Forelimb muscle (tissue), 1 donor: ENCODE data around the gene ZSCAN18. TPM values are rescaled to one million over a fixed set of nuclear protein-coding genes. Genes with fewer than 3 reads are reported as not detected.
A peak's percentile ranks its signal among the peaks of the same experiment; 100 is the strongest.

Experiments
- DNase-seq: peaks from one replicate; pipeline ENCODE4 v3.0.0-alpha.2; 2013; ENCODE audit warnings: low read depth
- polyA plus RNA-seq: library from polyadenylated mRNA; unstranded; fragments of 120-200 nt; gene quantifications from one replicate; pipeline ENCODE4 v1.2.1, GENCODE V29; 2013; ENCODE audit not compliant: insufficient read length

ZSCAN18 gene
- polyA plus RNA-seq, 1 donor = 51.1 TPM

DNA sequence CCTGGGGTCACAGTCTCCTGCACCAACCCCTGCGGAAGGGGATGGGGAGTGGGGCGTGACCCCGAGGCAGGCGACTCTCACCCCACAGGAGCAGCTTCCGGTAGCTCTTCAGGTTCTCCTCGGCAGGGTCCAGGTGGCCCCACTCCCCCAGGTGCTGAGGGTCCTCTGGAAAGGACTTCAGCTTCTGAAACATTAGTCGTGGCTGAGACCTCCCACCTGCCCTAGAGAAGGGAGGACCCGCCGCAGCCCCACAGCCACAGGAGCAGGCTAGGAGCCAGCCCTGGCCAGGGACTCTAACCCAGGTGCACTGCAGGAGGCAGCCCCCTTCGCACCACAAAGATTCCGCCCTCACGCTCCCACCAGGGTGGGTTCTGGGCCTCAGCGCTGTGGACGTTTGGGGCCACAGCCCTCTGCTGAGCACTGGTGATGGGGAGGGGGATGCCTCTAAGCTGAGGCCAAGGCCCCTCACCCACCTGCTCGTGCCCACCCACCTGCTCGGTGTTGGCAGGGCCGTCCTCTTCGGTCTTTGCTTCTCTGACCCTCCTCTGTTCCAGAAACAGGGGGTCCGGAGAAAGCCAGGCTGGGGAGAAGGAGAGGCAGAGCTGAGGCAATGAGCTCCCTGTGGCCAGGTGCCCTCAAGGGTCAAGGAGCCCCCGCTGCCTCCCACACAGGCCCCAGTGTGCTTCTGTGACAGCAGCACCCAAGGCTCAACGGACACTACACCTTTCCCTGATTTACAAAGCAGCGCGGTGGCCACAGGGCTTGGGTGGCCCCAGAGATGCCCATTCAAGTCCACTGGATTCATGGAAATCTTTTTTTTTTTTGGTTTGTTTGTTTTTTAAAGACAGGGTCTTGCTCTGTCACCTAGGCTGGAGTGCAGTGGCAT, 11.0 kb downstream of the ZSCAN18 start:
- no peak for DNase-seq

DNA sequence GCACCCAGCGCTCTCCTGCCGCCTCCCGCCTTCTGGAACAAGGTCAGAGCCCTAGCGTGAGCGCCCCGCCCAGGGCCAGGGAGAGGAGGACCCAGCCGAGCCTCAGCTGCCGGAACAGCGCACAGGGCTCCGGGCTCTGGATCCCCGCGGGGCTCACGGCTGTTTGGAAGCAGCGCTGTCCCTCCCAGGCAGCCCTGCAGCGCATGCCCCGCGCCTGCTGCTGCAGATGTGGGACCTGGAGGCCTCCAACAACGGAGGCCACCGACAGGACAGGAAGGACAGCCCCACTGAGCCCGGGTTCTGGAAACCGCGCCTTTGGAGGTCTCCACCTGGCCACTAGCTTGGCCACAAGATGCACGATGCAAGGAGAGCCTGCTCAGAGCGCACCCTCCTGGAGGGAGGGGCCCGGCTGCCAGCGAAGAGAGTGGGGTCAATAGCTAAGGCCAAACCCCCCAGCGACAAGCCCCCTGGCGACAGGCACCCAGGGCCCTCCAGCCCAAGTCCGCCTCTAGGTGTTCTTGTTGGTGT, 12.6 kb downstream of the ZSCAN18 start:
- no peak for DNase-seq

DNA sequence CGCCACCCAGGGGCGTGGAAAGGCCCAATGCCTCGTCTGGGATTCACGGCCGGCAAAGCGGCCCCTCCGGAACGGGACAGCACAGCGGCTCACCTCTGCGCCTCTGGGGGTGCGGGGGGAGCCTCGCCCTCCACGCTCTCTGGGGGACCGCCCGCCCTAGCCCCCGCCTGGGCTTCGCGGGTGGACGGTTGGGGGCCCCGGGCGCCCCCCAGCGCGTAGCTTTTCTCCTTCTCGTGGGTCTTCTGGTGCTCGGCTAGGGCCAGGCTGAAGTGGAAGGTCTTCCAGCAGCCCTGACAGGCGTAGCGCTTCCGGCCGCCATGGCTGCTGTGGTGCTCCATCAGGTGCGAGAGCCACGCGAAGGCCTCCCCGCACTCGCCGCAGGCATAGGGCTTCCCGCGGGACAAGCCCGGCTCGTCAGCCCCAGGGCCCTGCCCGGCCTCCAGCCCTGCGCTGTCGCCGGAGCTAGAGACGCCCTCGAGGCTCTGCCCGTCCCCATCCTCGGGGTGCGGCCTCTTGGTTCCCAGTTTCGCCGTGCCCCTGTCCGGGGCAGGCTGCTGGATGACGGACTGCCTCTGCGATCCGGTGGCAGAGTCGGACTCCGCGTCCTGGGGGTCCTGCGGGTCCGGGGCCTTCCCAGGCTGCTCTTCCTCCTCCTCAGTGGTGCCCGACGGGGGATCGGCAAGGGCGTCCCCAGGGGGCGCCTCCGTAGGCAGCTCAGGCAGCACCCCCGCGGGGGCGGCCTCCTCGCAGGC, 13.3 kb downstream of the ZSCAN18 start:
- no peak for DNase-seq

DNA sequence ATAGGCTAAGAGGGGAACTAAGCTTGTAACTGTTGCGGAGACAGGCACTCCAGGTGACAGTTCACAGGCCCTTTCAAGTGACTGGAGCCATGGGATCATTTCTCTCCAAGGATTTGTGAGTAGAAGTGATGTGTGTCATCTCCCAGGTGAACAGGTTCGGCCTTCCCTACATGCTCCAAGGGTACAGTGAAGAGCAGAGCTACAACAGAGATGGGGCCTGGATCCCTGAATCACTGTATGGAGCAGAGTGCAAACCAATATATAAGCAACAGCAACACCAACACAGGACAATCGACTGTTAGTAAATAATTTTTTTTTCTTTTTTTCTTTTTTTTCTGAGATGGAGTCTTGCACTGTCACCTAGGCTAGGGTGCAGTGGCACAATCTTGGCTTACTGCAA, 15.0 kb downstream of the ZSCAN18 start:
- no peak for DNase-seq

DNA sequence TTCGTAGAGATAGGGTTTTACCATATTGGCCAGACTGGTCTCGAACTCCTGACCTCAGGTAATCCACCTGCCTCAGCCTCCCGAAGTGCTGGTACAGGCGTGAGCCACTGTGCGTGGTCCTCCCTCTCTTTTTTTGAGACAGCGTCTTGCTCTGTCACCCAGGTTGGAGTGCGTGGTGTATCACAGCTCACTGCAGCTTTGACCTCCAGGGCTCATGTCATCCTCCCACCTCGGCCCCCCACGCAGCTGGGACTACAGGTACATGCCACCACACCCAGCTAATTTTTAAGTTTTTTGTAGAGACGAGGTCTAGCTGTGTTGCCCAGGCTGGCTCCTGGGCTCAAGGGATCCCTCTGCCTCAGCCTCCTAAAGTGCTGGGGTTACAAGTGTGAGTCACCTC, 18.2 kb downstream of the ZSCAN18 start:
- DNase-seq = no peak

DNA sequence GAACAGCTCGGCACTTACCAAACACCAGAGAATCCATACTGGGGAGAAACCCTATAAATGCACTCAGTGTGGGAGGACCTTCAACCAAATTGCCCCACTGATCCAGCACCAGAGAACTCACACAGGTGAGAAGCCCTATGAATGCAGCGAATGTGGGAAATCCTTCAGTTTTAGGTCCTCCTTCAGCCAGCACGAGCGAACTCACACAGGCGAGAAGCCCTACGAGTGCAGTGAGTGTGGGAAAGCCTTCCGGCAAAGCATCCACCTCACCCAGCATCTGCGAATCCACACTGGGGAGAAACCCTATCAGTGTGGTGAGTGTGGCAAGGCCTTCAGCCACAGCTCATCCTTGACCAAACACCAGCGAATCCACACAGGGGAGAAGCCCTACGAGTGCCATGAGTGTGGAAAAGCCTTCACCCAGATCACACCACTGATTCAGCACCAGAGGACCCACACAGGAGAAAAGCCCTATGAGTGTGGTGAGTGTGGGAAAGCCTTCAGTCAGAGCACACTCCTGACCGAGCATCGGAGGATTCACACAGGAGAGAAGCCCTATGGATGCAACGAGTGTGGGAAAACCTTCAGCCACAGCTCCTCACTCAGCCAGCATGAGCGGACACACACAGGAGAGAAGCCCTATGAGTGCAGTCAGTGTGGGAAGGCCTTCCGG, 30.7 kb downstream of the ZSCAN18 start:
- no peak for DNase-seq

DNA sequence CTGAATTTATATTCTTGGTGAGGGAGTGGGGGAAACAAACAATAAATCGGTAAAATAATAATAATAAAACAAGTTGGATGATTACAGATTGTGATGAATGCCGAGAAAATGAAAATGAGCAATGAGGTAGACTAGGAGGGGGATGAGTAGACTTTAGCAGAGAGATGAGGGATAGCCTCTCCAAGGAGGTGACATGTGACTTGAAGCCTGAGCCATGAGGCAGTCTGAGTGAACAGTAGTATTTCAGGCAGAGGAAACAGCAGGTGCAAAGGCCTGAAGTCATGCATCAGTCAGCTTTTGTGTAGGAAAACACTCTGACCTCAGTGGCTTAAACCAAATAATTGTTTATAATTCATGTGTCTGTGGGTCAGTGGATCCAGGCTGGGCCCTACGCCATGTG, 34.3 kb downstream of the ZSCAN18 start:
- no peak for DNase-seq

DNA sequence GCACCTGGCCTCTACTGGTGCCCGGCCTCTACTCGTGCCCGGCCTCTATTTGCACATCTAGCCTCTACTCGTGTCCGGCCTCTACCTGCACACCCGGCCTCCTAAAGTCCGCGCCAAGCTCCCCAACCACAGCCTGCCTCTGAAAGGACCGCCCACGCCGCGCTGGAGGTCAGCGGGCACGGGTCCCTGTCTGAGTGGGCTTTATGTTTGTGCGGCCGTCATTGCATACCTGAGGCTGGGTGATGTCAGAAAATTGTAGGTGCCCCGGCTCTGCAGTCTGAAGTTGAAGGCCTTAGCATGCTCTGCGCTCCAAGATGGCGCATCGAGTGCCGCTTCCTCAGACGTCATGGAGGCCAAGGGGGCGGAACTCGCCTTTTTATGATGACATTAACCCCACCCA, 37.8 kb downstream of the ZSCAN18 start:
- DNase-seq = no peak

DNA sequence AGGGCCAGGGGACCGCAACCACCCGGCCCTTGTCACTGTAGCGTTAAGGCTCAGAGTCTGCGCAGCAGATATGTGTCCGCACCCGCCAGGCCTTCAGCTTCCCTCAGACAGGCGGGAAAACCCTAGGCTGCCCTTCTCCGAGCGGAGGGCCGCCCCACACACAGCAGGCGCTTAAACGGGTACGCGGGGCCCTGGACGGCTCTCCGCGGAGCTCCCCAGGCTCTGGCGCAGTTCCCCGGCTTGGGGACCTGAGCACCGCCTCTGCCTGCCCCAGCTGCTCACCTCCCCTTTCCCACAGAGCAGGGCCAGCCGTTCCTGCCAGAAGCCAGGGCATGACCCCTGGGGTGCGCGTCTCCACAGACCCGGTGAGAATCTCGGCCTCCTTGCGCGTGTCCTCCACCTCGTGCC, 38.4 kb downstream of the ZSCAN18 start:
- no peak for DNase-seq

DNA sequence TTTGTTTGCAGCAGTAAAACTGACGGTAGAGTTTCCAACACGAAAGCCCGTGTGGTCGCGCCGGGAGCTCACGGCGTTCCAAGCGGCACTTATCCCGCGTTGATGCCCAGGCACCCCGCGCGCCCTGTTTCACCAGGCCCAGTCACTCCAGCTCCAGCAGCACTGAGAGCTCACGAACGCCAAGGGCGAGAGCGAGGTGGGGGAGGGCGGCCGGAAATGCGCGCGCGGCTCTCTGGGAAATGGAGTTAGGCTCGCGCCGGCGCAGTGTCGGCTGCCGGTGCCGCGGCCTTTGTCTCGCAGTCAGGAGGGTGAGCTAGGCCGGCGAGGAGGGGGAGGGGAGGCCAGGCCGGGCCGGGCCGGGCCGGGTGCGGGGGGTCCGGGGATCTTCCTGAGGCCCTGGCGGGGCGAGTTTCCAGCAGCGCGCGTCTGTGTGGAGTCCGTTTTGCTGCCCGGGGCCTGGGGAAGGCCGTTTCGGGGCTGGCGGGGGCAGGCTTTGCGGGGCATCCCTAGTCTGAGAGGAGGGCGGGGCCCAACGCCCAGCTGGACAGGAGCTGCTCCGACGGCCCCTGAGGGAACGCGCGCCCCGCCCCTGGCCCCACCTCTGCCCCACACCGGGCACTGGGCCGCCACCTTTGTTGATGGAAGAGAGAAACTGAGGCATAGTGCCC, 38.9 kb downstream of the ZSCAN18 start, which contains the start of gene ZNF135:
Gene ZNF135, plus strand, starts transcription at position 280 of the 668 bp plus-strand sequence. CDS start 721 bp downstream, outside the sequence.
- DNase-seq = peak; percentile 60

DNA sequence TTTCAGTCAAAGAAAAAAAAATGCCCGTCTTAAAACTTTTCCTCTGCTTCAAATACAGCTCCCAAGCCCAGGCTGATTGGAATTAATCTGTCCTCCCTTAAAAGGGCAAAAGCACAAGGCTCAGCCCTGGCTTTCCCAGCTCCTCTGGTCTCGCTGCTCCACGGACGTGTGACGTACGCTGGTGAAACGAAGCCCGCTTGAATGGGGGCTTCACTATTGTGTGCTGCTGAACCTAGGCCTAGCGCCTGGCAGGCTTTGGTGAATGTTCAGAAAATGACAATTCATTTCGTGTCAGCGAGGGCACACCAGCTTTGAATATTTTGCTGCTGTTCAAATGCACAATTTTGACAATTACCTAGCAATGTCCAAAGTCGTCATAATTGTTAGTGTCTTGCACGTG, 39.6 kb downstream of the ZSCAN18 start:
- no peak for DNase-seq

DNA sequence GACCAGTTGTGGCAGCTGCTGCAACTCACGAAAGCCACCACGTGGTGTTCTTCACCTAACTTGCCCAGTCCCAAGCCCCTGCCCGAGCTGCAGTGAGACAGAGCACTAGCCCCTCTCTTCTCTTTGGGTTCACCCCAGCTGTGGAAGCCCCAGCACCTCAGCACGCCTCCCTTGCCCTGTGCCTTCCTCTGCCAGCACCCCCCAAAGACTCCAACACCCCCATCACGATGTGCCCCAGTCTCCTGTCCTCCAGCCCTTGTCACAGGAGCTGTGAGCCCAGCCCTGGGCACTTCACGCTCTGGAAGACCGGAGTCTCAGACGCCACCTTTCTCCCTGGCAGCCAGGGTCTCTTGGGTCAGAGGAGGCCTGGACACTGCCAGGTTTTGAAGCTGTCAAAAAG, 41.2 kb downstream of the ZSCAN18 start:
- no peak for DNase-seq

DNA sequence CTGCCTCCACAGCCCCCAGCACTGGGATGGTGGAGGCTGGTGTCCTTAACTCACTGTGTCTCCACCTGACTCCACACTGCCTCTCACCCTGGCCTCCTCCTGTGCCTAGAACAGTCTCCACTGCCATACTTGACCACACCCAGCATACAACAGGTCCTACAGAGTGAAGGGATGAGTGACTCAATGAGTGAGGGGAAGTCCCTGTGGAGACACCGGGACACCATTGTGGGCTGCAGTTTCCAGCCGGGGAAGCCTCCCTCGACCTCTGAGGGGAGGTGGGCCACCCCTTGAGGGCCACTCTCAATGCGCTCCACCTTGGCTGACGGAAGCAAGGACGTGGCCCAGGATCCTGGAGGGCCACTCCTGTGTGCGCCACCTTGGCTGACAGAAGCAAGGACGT, 41.8 kb downstream of the ZSCAN18 start:
- no peak for DNase-seq

DNA sequence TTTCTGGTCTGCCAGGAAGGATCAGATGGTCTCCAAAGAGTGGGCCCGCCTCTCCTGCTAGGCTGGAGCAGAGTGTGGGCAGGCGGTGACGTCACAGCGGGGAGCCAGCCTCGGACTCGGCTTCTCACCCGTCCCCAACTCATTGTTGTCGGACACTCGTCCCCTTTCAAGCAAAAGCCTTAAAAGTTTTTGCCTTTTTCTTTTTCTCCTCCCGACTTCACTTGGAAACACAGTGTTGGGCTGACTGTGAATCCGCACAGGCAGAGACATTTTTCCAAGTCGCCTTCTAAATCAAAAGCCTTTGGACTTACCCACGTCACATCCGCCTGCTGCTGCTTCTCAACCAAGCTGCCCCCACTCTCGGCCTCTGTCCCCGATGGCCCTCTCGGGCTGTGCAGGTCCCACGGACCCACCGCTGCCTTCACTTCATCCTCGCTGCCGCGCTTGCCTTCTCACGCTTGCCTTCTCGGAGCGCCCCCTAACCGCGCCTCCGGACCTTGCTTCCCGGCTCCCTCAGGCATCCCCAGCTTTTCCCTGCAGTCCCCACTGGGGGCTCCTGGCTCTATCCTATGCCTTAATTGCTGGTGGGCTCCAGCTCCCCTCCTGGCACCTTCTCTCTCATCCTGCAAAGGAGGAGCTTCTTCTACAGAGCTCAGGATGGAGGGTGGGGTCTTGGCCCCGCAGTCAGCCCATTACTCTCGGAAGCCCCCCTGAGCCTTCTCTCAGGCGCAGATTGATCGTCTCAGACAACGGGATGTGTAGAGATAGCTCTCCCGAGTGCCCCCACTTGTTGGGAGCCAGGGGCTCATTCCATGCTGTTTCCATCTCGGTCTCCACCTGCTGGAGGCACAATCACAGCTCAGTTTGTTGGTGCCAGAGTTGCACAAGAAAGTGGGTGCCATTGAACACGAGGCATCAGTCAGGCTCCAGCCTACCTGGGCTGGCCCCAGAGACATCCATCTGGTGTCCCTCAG, 42.8 kb downstream of the ZSCAN18 start:
- no peak for DNase-seq

DNA sequence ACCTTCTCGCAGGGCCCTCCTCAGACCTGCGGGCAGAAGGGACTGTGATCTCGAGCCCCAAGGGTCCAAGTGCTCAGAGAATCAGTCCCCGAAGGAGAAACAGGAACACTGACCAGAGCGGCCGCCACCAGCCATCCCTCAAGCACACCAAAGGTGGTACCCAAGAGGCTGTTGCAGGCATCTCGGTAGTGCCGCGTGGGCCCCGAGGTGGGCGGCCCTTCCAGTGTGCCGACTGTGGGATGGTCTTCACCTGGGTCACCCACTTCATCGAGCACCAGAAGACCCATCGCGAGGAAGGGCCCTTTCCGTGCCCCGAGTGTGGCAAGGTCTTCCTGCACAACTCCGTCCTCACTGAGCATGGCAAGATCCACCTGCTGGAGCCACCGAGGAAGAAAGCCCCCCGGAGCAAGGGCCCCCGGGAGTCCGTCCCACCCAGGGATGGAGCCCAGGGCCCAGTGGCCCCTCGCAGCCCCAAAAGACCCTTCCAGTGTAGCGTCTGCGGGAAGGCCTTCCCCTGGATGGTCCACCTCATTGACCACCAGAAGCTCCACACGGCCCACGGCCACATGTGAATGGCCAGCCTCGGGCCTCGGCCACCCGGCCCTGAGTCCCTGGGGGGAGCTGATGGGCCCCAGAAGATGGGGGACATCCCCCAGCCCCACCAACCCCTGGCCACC, 44.4 kb downstream of the ZSCAN18 start:
- no peak for DNase-seq

DNA sequence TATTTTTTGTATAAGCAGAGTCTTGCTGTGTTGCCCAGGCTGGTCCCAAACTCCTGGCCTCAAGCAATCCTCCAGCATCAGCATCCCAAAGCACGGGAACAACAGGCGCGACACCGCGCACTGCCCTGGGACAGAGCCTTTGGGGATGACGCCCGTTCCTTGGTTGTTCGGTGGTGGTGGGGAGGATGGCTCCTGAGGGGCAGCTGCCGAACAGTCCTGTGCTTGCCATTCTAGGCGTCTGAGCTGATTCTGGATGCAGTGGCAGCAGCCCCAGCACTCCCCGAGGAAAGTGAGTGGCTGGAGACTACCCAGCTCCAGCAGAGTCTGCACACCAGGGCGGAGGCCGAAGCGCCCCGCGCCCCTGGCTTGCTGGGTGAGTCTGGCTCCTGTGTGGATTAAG, 45.8 kb downstream of the ZSCAN18 start:
- no peak for DNase-seq

DNA sequence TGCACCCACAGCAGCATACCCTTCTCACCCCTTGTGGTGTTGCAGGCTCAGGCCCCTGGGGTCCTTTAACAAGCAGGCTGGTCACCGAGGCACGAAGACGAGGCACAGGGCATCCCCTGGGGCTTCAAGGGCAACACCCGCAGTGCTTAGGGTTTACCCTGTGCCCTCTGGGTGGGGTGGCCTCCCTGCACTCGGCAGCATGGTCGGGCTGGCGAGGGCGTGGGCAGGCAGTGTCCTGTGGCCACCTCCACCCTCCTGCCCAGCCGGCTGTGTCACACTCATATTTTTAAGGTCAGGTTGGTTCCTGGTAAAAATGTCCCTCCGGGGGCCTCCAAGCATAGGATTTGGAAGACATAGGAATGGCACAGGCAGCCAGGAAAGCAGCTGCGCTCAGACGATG, 50.4 kb downstream of the ZSCAN18 start:
- no peak for DNase-seq

DNA sequence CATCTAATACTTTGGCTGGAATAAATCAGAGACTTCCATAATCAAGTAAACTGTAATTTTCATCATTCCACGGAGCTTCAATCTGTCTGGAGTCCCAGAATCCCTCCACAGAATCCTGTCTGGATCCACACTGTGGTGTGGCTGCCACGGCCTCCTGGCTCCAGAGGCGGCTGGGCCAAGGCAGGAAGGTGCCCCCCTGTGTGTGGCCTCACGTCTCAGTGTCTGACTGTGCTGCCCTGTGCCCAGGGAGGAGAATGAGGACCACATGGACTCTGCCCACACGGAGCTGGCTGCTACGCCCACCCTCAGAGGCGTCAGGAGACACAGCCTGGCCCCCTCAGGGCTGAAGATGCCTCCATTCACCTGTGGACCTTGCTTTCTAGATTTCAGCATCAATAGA, 51.2 kb downstream of the ZSCAN18 start:
- DNase-seq = no peak

DNA sequence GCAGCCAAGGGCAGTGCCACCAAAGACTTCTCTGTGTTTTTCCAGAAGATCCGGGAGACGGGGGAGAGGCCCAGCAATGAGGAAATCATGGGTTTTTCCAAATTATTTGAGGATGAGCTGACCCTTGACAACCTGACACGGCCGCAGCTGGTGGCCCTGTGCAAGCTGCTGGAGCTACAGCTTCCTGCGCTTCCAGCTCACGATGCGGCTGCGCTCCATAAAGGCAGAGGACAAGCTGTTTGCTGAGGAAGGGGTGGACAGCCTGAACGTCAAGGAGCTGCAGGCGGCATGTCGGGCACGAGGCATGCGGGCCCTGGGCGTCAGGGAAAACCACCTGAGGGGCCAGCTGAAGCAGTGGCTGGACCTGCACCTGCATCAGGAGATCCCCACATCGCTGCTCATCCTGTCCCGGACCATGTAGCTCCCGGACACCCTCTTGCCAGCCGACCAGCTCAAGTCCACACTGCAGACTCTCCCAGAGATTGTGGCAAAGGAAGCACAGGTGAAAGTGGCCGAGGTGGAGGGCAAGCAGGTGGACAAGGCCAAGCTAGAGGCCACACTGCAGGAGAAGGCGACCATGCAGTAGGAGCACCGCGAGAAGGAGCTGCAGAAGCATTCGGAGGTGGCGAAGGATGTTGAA, 52.5 kb downstream of the ZSCAN18 start:
- DNase-seq = no peak
